ENCODE results near the gene CCDC188.

CCDC188 gene

DNA sequence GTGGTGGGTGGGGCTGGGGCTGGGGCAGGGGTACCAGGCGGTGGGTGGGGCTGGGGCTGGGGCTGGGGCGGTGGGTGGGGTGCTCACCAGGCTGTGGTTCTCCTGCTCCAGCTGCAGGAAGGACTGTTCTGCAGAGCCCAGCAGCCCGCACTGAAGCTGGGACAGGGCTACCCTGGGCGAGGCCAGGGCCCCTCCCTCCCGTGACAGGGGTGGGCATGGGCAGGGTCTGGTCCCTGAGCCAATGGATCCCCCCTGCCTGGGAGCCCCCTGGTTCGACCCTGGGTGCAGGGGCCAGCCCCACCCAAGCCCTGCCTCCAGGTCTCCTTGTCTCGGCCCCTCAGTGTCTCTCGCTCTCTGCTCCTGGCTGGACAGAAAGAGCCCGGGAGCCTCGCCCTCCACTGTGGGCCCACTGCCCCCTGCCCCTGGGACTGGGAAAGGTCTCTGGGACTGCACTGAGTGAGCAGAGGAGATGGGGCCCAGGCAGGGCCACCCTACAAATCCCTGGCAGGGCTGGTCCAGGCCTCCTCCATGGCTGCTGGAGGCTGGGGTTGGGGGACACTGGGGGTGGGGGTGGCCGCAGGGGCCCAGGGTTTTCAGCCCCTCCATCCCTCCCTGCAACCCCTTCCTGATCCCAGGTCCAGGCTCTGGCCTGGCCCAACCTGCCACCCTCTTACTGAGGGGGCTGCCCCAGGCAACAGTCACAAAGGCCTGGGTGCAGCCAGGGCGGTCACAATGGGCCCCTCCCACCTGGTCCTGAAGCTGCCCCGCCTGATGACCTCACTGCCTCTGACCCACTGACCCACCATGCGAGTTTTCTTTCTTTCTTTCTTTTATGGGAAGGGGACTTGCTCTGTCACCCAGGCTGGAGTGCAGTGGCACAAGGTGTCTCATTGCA, at the start of gene CCDC188:
Gene CCDC188 (minus strand): TSS at position 675 of the 895 bp plus-strand sequence. CDS start 69 bp downstream, at position 606.
- ATAC-seq (replicated peaks; ENCODE audit: extremely low read depth, poor library complexity, severe bottlenecking) (no peak), DNase-seq (ENCODE audit: low spot score in 2 of 2) (no peak)
- H3K4me1 Mint-ChIP-seq: no peaks in the 10 kb centered on the region
- H3K4me3 Mint-ChIP-seq: no peak within 1 kb of the TSS
- H3K27ac Mint-ChIP-seq (ENCODE audit: low read depth): no peak within 1 kb of the TSS
- no peaks in the 10 kb centered on the region for H3K27me3 Mint-ChIP-seq
- no peaks in the 10 kb centered on the region for H3K36me3 Mint-ChIP-seq (ENCODE audit: insufficient read depth)
- H3K9me3 Mint-ChIP-seq: no peaks in the 10 kb centered on the region

GRCh38 chr22:20199906-20200305, 49.1 kb upstream of the CCDC188 start:
- no peaks in the 10 kb centered on the region for H3K27me3 Mint-ChIP-seq
- no peaks in the 10 kb centered on the region for H3K36me3 Mint-ChIP-seq (ENCODE audit: insufficient read depth)
- ATAC-seq (replicated peaks; ENCODE audit: extremely low read depth, poor library complexity, severe bottlenecking): no peak
- no peak overlapping the region for H3K27ac Mint-ChIP-seq (ENCODE audit: low read depth)
- no peak for DNase-seq (ENCODE audit: low spot score in 2 of 2)
- H3K9me3 Mint-ChIP-seq: no peaks in the 10 kb centered on the region
- H3K4me1 Mint-ChIP-seq: no peaks in the 10 kb centered on the region
- H3K4me3 Mint-ChIP-seq: no peak overlapping the region

GRCh38 chr22:20199413-20199842, 48.6 kb upstream of the CCDC188 start:
- H3K27ac Mint-ChIP-seq (ENCODE audit: low read depth): no peak overlapping the region
- no peaks in the 10 kb centered on the region for H3K9me3 Mint-ChIP-seq
- no peaks in the 10 kb centered on the region for H3K27me3 Mint-ChIP-seq
- ATAC-seq (replicated peaks; ENCODE audit: extremely low read depth, poor library complexity, severe bottlenecking) (no peak), DNase-seq (ENCODE audit: low spot score in 2 of 2) (no peak)
- no peaks in the 10 kb centered on the region for H3K36me3 Mint-ChIP-seq (ENCODE audit: insufficient read depth)
- H3K4me1 Mint-ChIP-seq: no peaks in the 10 kb centered on the region
- no peak overlapping the region for H3K4me3 Mint-ChIP-seq

- no peaks in the 10 kb centered on the region for H3K27me3 Mint-ChIP-seq
- no peaks in the 10 kb centered on the region for H3K36me3 Mint-ChIP-seq (ENCODE audit: insufficient read depth)
- no peak for DNase-seq (ENCODE audit: low spot score in 2 of 2)
- no peaks in the 10 kb centered on the region for H3K9me3 Mint-ChIP-seq
- no peak overlapping the region for H3K4me3 Mint-ChIP-seq
- no peak overlapping the region for H3K27ac Mint-ChIP-seq (ENCODE audit: low read depth)
- no peak for ATAC-seq (replicated peaks; ENCODE audit: extremely low read depth, poor library complexity, severe bottlenecking)
- no peaks in the 10 kb centered on the region for H3K4me1 Mint-ChIP-seq
Observed at GRCh38 chr22:20198557-20199319, 47.9 kb upstream of the CCDC188 start.

- no peak overlapping the region for H3K4me3 Mint-ChIP-seq
- no peaks in the 10 kb centered on the region for H3K9me3 Mint-ChIP-seq
- no peak overlapping the region for H3K27ac Mint-ChIP-seq (ENCODE audit: low read depth)
- H3K4me1 Mint-ChIP-seq: no peaks in the 10 kb centered on the region
- H3K27me3 Mint-ChIP-seq: no peaks in the 10 kb centered on the region
- no peak for DNase-seq (ENCODE audit: low spot score in 2 of 2)
- ATAC-seq (replicated peaks; ENCODE audit: extremely low read depth, poor library complexity, severe bottlenecking): no peak
- H3K36me3 Mint-ChIP-seq (ENCODE audit: insufficient read depth): no peaks in the 10 kb centered on the region
Observed at GRCh38 chr22:20197407-20198030, 46.7 kb upstream of the CCDC188 start.

DNA sequence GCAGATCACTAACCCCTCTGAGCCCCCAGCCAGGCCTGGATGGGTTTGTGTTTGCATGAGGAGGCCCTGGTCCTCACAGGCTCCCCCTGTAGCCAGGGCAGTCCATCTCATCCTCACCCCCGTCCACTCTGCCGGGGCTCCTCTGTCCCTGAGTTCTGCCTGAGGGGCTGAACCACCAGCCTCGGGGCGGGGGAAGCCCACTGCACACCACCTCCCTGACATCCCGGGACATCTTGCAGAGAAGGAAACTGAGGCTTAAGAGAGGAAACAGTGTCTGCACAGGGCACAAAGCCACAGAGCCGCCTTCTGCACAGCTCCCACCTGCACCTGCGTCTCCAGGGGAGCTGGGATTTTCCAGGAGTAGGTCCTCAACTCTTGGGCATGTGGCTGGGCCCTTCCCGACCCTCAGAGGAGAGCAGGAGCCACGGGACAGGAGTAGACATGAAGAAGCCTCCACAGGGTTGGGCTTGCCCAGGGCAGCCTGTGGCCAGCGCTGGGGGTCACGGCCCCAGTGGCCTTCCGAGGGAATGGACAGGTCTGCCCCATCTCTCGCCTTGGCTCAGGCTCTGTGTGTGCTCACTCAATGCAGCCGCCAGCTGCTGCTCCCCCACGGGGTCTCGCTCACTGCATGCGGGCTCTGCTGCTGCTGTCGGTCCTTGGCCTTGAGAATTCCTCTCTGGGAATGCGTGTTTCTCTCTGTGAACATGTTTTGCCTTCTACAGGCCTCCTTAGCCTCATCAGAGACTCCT, 45.4 kb upstream of the CCDC188 start:
- Mint-ChIP-seq H3K27me3 (no peaks in the 10 kb centered on the region), H3K36me3 (ENCODE audit: insufficient read depth) (no peaks in the 10 kb centered on the region), H3K27ac (ENCODE audit: low read depth) (no peak overlapping the region), H3K4me3 (no peak overlapping the region), H3K9me3 (no peaks in the 10 kb centered on the region), H3K4me1 (no peaks in the 10 kb centered on the region)
- DNase-seq (ENCODE audit: low spot score in 2 of 2) (no peak), ATAC-seq (replicated peaks; ENCODE audit: extremely low read depth, poor library complexity, severe bottlenecking) (no peak)

DNA sequence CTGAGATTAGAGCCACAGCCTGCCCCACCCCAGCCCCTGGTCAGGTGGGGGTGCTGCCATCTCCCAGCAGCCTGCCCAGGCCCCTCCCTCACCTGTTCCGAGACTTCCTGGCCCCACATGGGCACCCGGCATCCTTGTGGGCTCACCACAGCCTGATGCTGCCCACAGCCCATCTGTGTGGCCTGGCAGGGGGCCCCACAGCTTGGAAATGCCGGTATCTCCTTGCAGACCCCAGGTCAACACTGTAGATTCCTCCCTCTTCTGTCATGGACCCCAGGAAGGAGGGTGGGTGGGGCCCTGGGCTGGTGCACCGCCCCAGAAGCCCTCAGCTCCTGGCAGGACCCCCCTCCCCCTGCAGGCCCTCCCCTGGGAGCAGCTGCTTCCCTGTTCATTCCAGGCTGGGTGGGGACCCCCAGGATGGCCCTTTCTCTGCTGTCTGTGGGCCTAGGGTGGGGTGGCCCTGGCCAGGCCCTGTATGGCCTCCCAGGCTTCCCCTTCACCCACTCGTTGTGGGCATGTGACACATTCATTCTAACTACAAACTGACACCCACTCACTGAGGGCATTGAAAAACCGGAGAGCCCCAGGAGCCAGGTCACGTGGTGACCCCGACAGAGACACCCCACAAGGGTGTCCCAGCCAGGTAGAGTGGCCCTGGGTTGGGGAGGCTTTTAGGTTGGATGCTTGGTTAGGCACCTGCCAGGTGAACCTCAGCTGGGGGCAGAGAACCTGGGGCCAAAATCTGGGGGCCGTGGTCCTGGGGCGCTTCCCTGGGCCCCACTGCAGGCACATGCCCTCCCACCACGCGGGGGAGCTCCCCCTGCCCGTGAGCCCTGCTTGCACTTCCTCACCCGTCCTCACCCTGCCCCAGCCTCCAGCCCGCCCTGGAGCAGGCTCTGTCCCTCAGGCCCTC, 44.1 kb upstream of the CCDC188 start:
- no peak for ATAC-seq (replicated peaks; ENCODE audit: extremely low read depth, poor library complexity, severe bottlenecking)

GRCh38 chr22:20193761-20194494, 43.1 kb upstream of the CCDC188 start:
- Mint-ChIP-seq H3K36me3 (ENCODE audit: insufficient read depth) (peaks cover 3% of the 10 kb centered on the region), H3K27me3 (no peaks in the 10 kb centered on the region), H3K4me1 (peaks cover 9% of the 10 kb centered on the region), H3K4me3 (no peak overlapping the region), H3K9me3 (no peaks in the 10 kb centered on the region), H3K27ac (ENCODE audit: low read depth) (no peak overlapping the region)
- ATAC-seq (replicated peaks; ENCODE audit: extremely low read depth, poor library complexity, severe bottlenecking) (no peak), DNase-seq (ENCODE audit: low spot score in 2 of 2) (no peak)

More for the DNA sequence above, 44.1 kb upstream of the CCDC188 start:
- Mint-ChIP-seq H3K4me1 (peaks cover 6% of the 10 kb centered on the region), H3K27ac (ENCODE audit: low read depth) (no peak overlapping the region), H3K9me3 (no peaks in the 10 kb centered on the region), H3K36me3 (ENCODE audit: insufficient read depth) (peaks cover 3% of the 10 kb centered on the region), H3K4me3 (no peak overlapping the region), H3K27me3 (no peaks in the 10 kb centered on the region)
- DNase-seq (ENCODE audit: low spot score in 2 of 2): no peak

- Mint-ChIP-seq H3K4me1 (peaks cover 9% of the 10 kb centered on the region), H3K27ac (ENCODE audit: low read depth) (no peak overlapping the region), H3K27me3 (no peaks in the 10 kb centered on the region), H3K9me3 (no peaks in the 10 kb centered on the region), H3K36me3 (ENCODE audit: insufficient read depth) (peaks cover 3% of the 10 kb centered on the region), H3K4me3 (no peak overlapping the region)
- no peak for ATAC-seq (replicated peaks; ENCODE audit: extremely low read depth, poor library complexity, severe bottlenecking)
- no peak for DNase-seq (ENCODE audit: low spot score in 2 of 2)
Observed at GRCh38 chr22:20192972-20193760, 42.3 kb upstream of the CCDC188 start.

DNA sequence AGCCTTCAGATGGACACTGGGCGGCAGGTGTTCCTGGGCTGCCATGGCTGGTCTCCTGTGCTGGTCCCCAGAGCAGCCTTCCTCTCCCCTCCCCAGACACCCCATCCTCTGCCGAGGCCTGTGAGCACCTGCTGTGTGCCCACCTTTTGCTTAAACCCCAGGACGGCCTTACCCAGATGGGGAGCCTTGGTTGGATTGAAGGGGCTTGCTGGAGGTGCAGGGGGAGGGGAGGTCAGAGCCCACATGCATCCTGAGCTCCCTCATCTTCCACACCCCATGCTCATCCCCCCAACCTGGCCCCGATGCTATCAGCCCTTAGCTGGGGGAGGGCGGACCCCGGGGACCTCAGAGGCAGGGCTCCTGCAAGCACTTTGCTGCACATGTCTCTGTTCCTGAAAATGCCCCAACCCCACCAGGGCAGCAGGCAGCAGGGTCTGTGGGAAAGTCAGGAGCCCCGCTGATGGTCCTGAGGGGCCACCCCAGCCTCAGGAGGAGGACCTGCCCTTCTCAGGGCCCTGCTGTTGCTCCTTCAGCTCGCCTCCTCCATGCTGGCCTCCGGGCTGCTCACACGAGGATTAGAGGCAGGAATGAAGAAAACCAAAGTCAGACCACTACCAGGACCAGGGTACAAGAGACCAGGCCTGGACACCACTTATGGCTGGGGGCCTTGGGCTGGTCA, 41.6 kb upstream of the CCDC188 start:
- no peak for DNase-seq (ENCODE audit: low spot score in 2 of 2)
- Mint-ChIP-seq H3K9me3 (no peaks in the 10 kb centered on the region), H3K4me1 (peaks cover 9% of the 10 kb centered on the region), H3K27me3 (no peaks in the 10 kb centered on the region), H3K27ac (ENCODE audit: low read depth) (no peak overlapping the region), H3K36me3 (ENCODE audit: insufficient read depth) (peaks cover 3% of the 10 kb centered on the region), H3K4me3 (no peak overlapping the region)
- ATAC-seq (replicated peaks; ENCODE audit: extremely low read depth, poor library complexity, severe bottlenecking): no peak

Measured in central memory CD8-positive, alpha-beta T cell (primary cell).